Measurements from ENCODE around the gene HSP90B1. TPM values are rescaled to one million over a fixed set of nuclear protein-coding genes. Genes with fewer than 3 reads are reported as not detected.

Gene HSP90B1
- total RNA-seq, 2 donors from 2014 or later, result 403 to 522 TPM

DNA sequence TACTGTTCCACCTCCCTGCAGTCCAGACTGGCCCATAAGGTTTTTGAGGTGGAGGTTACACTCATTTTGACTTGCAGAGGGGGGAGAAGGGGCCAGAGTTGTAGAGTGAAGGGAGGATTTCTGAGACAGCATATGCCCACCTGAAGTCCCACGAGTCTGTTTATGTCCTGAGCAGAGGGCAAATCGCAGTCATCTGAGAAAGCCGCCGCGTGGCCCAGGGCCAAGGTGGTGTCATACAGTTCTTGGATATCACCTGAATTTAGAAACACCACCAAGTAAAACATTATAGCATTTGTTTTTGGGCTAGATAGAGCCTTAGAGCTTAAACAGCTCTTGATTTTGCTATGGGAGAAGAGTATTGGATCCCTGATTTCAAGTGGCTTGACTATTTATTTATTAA is 66.4 kb downstream of the HSP90B1 start:
- H3K36me3 ChIP-seq, result no peaks in the 10 kb centered on the region
- H3K4me3 ChIP-seq, result no peak overlapping the region
- DNase-seq (ENCODE audit: low spot score) (no peak), ATAC-seq (ENCODE audit: insufficient number of reproducible peaks, low FRiP score, low read depth) (no peak)
- TF ChIP-seq, protein P1, sequence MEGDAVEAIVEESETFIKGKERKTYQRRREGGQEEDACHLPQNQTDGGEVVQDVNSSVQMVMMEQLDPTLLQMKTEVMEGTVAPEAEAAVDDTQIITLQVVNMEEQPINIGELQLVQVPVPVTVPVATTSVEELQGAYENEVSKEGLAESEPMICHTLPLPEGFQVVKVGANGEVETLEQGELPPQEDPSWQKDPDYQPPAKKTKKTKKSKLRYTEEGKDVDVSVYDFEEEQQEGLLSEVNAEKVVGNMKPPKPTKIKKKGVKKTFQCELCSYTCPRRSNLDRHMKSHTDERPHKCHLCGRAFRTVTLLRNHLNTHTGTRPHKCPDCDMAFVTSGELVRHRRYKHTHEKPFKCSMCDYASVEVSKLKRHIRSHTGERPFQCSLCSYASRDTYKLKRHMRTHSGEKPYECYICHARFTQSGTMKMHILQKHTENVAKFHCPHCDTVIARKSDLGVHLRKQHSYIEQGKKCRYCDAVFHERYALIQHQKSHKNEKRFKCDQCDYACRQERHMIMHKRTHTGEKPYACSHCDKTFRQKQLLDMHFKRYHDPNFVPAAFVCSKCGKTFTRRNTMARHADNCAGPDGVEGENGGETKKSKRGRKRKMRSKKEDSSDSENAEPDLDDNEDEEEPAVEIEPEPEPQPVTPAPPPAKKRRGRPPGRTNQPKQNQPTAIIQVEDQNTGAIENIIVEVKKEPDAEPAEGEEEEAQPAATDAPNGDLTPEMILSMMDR (IDR thresholded peaks at IDR 0.05), result no peak
- no peaks in the 10 kb centered on the region for H3K27me3 ChIP-seq (replicated peaks; ENCODE audit: insufficient read depth)
- no peak overlapping the region for H3K27ac ChIP-seq
- no peaks in the 10 kb centered on the region for H3K9me3 ChIP-seq
- H3K4me1 ChIP-seq (ENCODE audit: control insufficient read depth in 1 of 2, low read depth in 2 of 2), result no peaks in the 10 kb centered on the region

DNA sequence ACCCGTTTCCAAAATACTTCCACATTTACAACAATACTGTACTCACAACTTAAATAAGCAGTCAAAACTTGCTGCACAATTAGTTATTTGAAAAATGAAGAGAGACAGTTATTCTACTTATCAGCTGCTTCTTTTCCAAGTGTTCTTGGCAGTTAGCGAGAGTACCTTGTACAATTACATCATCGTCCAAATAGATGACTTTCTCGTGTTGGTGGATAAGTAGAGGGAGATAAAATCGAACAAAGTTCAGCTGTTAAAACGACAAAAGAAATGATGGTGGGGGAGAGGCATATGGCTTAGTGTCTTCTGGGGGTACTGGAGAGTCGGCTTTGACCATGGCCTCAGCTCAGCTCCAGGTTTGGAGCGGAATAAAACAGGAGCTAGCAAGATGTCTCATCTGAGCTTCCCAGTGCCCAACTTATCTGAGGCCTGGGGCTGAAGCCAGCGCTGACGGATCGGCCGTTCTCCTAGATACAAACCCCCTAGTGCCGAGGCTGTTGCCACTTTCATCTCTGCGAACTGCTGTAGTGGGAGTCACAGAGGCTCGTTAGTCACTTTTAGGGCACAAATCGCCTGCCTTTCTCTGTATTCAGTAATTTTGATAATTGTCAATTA is 67.2 kb downstream of the HSP90B1 start:
- H3K36me3 ChIP-seq, result no peaks in the 10 kb centered on the region
- no peak overlapping the region for H3K27ac ChIP-seq
- ATAC-seq (ENCODE audit: insufficient number of reproducible peaks, low FRiP score, low read depth) (no peak), DNase-seq (ENCODE audit: low spot score) (no peak)
- no peak overlapping the region for H3K4me3 ChIP-seq
- H3K27me3 ChIP-seq (replicated peaks; ENCODE audit: insufficient read depth), result no peaks in the 10 kb centered on the region
- H3K9me3 ChIP-seq, result no peaks in the 10 kb centered on the region
- no peaks in the 10 kb centered on the region for H3K4me1 ChIP-seq (ENCODE audit: control insufficient read depth in 1 of 2, low read depth in 2 of 2)
- TF ChIP-seq, protein P1 (IDR thresholded peaks at IDR 0.05), result no peak

Other genes starting within 250 kb of the HSP90B1 start
- 10 to 100 TPM; 36.0 to 62.4 TPM for gene NT5DC3, start 89.2 kb upstream of the HSP90B1 start, total RNA-seq
- 10 to 100 TPM in 1 of 2 donors, 1 to 10 TPM in 1; 8.0 to 24.5 TPM for gene TDG, start 35.5 kb downstream of the HSP90B1 start, total RNA-seq
- 10 to 100 TPM; 30.4 to 45.2 TPM for gene GLT8D2, start 119.8 kb downstream of the HSP90B1 start, total RNA-seq
- gene HCFC2, start 134.1 kb downstream of the HSP90B1 start, total RNA-seq, result 10 to 100 TPM; 24.1 to 28.6 TPM
- gene NFYB, start 207.8 kb downstream of the HSP90B1 start, total RNA-seq, result 10 to 100 TPM; 56.2 to 73.4 TPM